ENCODE results near the gene CEACAM4.

The CEACAM4 gene

GRCh38 chr19:41621226-41621625 lies 5.6 kb downstream of the CEACAM4 start:
- DNase-seq (ENCODE audit: low read depth) = no peak
- H3K4me3 ChIP-seq (ENCODE audit: low read depth, low read length) = no peak overlapping the region
- no peak for TF ChIP-seq CTCF (IDR thresholded peaks at IDR 0.05; ENCODE audit: low read depth, low read length, missing control alignments)
- in situ Hi-C loops (cut with HindIII; ENCODE audit: low sequenced_read_pairs) = no loop called here

- H3K4me3 ChIP-seq (ENCODE audit: low read depth, low read length) = no peak overlapping the region
- no peak for TF ChIP-seq CTCF (IDR thresholded peaks at IDR 0.05; ENCODE audit: low read depth, low read length, missing control alignments)
- DNase-seq (ENCODE audit: low read depth) = no peak
- in situ Hi-C loops (cut with HindIII; ENCODE audit: low sequenced_read_pairs) = no loop called here
Measured at GRCh38 chr19:41620171-41620570, 6.7 kb downstream of the CEACAM4 start.

GRCh38 chr19:41619018-41619556 lies 7.8 kb downstream of the CEACAM4 start:
- in situ Hi-C loops (cut with HindIII; ENCODE audit: low sequenced_read_pairs) = no loop called here
- H3K4me3 ChIP-seq (ENCODE audit: low read depth, low read length) = no peak overlapping the region
- DNase-seq (ENCODE audit: low read depth) = no peak
- TF ChIP-seq CTCF (IDR thresholded peaks at IDR 0.05; ENCODE audit: low read depth, low read length, missing control alignments) = no peak

- no peak overlapping the region for H3K4me3 ChIP-seq (ENCODE audit: low read depth, low read length)
- no peak for DNase-seq (ENCODE audit: low read depth)
- TF ChIP-seq CTCF (IDR thresholded peaks at IDR 0.05; ENCODE audit: low read depth, low read length, missing control alignments) = no peak
- in situ Hi-C loops (cut with HindIII; ENCODE audit: low sequenced_read_pairs) = no loop called here
Measured at GRCh38 chr19:41617941-41618730, 8.7 kb downstream of the CEACAM4 start.

GRCh38 chr19:41616792-41617621 lies 9.9 kb downstream of the CEACAM4 start:
- TF ChIP-seq CTCF (IDR thresholded peaks at IDR 0.05; ENCODE audit: low read depth, low read length, missing control alignments) = no peak
- DNase-seq (ENCODE audit: low read depth) = no peak
- in situ Hi-C loops (cut with HindIII; ENCODE audit: low sequenced_read_pairs) = no loop called here
- H3K4me3 ChIP-seq (ENCODE audit: low read depth, low read length) = no peak overlapping the region

- TF ChIP-seq CTCF (IDR thresholded peaks at IDR 0.05; ENCODE audit: low read depth, low read length, missing control alignments) = no peak
- in situ Hi-C loops (cut with HindIII; ENCODE audit: low sequenced_read_pairs) = no loop called here
- no peak overlapping the region for H3K4me3 ChIP-seq (ENCODE audit: low read depth, low read length)
- DNase-seq (ENCODE audit: low read depth) = no peak
Measured at GRCh38 chr19:41615207-41615606, 11.7 kb downstream of the CEACAM4 start.
